GM19455 (cell line): ENCODE data around the gene DHRS3.
"Not testable (repeated sequence)": the region's sequence is repeated elsewhere in the genome, so short reads cannot be mapped to it uniquely, and the experiment has no call there.

Experiments
- ATAC-seq: cut with Tn5 transposase; IDR thresholded peaks from one replicate; pipeline ENCODE4 v1.9.1; 2021; ENCODE audit not compliant: unreplicated experiment

The DHRS3 gene

GRCh38 chr1:12617901-12618660 is at the start of gene DHRS3:
Gene DHRS3, minus strand, starts transcription at chr1:12618210. Its CDS starts 862 bp downstream, at chr1:12617348.
- ATAC-seq, result no peak

- no peak for ATAC-seq
Observed at GRCh38 chr1:12666141-12666735, 48.2 kb upstream of the DHRS3 start.

- ATAC-seq, result no peak
Observed at GRCh38 chr1:12665511-12665910, 47.5 kb upstream of the DHRS3 start.

GRCh38 chr1:12662556-12662955 is 44.5 kb upstream of the DHRS3 start:
- no peak for ATAC-seq

GRCh38 chr1:12661606-12662219 is 43.7 kb upstream of the DHRS3 start:
- no peak for ATAC-seq

- ATAC-seq, result no peak
Observed at GRCh38 chr1:12658531-12659453, 40.8 kb upstream of the DHRS3 start.

- ATAC-seq, result not testable (repeated sequence)
Observed at GRCh38 chr1:12657885-12658512, 40.0 kb upstream of the DHRS3 start.

GRCh38 chr1:12657060-12657884 is 39.3 kb upstream of the DHRS3 start:
- no peak for ATAC-seq

- no peak for ATAC-seq
Observed at GRCh38 chr1:12656575-12656974, 38.6 kb upstream of the DHRS3 start.

- no peak for ATAC-seq
Observed at GRCh38 chr1:12654657-12655056, 36.6 kb upstream of the DHRS3 start.

GRCh38 chr1:12654004-12654567 is 36.1 kb upstream of the DHRS3 start:
- ATAC-seq, result no peak

GRCh38 chr1:12649971-12650421 is 32.0 kb upstream of the DHRS3 start:
- no peak for ATAC-seq

- ATAC-seq, result no peak
Observed at GRCh38 chr1:12648741-12649140, 30.7 kb upstream of the DHRS3 start.

GRCh38 chr1:12645401-12645800 is 27.4 kb upstream of the DHRS3 start:
- not testable (repeated sequence) for ATAC-seq

GRCh38 chr1:12644829-12645228 is 26.8 kb upstream of the DHRS3 start:
- no peak for ATAC-seq

GRCh38 chr1:12644237-12644636 is 26.2 kb upstream of the DHRS3 start:
- ATAC-seq, result no peak

GRCh38 chr1:12643785-12644184 is 25.8 kb upstream of the DHRS3 start, which contains the start of gene AADACL4:
Gene AADACL4, plus strand, starts transcription at chr1:12644085. Its CDS starts 462 bp downstream, at chr1:12644547.
- no peak for ATAC-seq

GRCh38 chr1:12643079-12643478 is 25.1 kb upstream of the DHRS3 start:
- ATAC-seq, result no peak

- no peak for ATAC-seq
Observed at GRCh38 chr1:12640958-12641272, 22.9 kb upstream of the DHRS3 start.
